Activated effector memory CD4-positive, alpha-beta T cell treated with anti-CD3 and anti-CD28 coated beads, Interleukin-2, amount 50 U/mL, for 16 hours (primary cell): Measurements from ENCODE around the gene TGFB2.

Experiments
- DNase-seq: peaks from one replicate; pipeline ENCODE4 v3.0.0-alpha.2; 2020

Gene TGFB2

GRCh38 chr1:218336328-218336727 lies 8.8 kb upstream of the TGFB2 start:
- DNase-seq: no peak

DNA sequence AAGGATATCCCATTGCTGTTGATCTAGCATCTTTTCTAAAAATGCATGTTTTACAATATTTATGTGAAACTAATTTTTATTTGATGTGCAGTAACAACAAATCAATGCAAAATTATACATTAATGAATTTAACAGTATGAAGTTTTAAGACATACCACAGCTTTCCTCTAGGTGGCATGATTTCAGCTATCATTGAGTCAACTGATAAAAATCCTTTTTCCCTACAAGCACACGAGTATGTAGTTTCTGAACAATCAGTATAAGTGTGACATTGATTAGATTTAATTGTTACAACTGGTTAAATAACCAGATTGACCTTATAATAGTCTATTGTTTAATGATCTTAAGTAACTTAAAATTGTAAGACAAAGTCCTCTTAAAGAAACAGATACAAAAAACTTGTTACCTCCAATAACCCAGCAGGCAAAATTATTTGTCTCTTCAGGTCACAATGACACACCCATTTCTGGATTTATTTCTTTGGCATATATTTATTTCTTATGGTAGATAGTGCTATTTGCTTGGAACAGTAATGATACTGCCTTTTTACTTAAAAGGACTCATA lies 5.8 kb upstream of the TGFB2 start:
- no peak for DNase-seq

DNA sequence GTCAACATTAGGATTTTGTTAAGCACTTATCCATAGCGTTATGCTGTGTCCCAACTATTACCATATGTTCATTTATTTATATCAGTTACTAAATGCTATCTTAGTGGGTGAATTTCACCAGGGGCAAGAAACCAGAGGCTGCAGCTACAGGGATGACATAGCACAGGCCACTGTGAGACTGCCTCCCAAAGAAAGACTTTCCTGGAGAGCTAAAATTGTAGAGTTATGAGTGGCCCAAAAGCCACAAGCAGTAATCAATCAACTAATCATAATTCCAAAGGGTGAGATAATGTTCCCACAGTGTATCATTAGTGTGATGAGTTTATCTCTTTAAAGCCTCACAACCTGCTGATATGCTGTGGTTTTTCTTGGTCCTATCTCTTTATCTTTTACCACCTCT lies 3.8 kb upstream of the TGFB2 start:
- DNase-seq: no peak

GRCh38 chr1:218342091-218342490 lies 3.0 kb upstream of the TGFB2 start:
- DNase-seq: no peak

DNA sequence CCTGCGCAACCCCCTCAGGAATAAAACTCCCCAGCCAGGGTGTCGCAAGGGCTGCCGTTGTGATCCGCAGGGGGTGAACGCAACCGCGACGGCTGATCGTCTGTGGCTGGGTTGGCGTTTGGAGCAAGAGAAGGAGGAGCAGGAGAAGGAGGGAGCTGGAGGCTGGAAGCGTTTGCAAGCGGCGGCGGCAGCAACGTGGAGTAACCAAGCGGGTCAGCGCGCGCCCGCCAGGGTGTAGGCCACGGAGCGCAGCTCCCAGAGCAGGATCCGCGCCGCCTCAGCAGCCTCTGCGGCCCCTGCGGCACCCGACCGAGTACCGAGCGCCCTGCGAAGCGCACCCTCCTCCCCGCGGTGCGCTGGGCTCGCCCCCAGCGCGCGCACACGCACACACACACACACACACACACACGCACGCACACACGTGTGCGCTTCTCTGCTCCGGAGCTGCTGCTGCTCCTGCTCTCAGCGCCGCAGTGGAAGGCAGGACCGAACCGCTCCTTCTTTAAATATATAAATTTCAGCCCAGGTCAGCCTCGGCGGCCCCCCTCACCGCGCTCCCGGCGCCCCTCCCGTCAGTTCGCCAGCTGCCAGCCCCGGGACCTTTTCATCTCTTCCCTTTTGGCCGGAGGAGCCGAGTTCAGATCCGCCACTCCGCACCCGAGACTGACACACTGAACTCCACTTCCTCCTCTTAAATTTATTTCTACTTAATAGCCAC lies 696 bp downstream of the TGFB2 start:
- no peak for DNase-seq

DNA sequence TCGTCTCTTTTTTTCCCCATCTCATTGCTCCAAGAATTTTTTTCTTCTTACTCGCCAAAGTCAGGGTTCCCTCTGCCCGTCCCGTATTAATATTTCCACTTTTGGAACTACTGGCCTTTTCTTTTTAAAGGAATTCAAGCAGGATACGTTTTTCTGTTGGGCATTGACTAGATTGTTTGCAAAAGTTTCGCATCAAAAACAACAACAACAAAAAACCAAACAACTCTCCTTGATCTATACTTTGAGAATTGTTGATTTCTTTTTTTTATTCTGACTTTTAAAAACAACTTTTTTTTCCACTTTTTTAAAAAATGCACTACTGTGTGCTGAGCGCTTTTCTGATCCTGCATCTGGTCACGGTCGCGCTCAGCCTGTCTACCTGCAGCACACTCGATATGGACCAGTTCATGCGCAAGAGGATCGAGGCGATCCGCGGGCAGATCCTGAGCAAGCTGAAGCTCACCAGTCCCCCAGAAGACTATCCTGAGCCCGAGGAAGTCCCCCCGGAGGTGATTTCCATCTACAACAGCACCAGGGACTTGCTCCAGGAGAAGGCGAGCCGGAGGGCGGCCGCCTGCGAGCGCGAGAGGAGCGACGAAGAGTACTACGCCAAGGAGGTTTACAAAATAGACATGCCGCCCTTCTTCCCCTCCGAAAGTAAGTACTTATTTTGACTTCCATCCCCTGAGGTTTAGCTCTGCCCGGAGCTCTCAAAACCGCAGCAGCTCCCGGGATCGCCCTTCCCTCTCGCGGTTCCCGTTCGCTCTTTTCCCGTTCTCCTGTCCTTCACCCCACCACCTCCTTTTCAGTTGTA lies 1.5 kb downstream of the TGFB2 start:
- DNase-seq: no peak

GRCh38 chr1:218347336-218347722 lies 2.2 kb downstream of the TGFB2 start:
- DNase-seq: no peak

DNA sequence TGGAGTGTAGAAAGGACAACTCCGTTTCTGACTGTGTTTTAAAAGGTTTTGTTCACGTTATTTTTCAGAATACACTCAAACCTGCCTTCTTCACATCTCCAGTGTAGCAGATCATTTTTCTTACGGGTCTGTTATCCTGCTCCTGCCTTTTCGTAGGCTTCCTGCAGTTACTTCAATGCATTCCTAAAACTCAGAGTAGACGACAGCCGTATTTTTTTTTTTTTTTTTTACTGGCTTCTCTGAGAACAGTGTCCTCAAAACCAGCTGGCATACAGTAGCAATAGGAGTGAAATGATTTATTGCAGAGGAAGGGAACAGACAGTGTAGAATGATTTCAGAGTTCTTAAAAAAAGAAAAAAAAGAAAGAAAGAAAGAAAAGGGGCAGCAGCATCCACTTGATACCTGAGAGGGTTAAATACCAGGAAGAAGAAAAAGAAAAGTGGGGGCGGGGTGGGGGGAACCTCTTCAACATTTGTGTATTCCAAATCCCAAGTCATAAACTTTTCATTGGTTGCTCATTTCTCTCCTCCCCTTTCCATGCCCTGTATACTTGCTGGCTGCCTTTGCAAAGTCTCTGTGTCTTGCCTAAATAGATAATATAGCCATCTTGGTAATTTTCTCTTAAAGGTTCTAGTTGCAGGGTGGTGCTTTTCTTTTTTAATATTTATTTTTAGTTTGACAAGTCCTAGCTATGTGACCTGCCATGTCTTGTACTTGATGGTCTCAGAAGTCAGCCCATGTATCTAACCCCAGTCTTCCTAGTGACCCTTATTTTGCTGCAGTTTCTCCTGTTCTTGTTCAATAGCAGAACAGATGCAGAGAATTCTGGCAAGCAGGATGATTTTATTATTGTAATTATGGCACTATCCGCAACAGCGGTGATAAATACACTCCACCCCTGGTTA lies 2.8 kb downstream of the TGFB2 start:
- no peak for DNase-seq

- no peak for DNase-seq
Observed at GRCh38 chr1:218348628-218349071, 3.5 kb downstream of the TGFB2 start.

DNA sequence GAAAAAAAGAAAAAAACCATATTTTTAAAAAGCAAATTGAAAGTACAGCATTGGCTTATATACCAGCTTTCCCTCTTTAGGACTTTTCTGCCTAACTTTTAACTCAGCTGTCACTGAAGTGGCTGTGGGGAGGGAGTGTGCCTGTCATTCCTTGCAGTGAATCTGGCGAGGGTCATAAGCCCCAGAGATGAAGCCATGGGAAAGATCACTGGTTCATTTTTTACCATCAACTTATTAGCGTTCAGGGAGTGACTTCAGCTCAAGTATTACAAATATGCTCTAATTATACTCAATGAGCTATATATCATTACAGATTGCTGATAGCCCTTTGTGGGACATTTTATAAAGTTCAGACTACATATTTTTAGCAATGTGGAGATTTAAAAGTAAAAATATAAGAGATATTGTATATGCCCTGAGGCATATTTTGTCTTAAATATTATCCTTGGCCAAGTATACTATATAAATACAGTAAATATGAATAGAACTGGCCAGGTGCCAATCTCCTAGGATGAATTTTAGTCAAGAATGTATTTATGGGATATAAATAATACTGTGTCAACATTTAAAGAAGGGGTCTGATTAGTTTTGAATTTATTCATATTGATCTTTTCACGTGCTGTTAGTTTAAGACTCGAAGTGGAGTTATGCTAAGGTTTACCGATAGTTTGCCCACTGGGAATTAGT lies 4.4 kb downstream of the TGFB2 start:
- no peak for DNase-seq

GRCh38 chr1:218350035-218350525 lies 4.9 kb downstream of the TGFB2 start:
- no peak for DNase-seq

DNA sequence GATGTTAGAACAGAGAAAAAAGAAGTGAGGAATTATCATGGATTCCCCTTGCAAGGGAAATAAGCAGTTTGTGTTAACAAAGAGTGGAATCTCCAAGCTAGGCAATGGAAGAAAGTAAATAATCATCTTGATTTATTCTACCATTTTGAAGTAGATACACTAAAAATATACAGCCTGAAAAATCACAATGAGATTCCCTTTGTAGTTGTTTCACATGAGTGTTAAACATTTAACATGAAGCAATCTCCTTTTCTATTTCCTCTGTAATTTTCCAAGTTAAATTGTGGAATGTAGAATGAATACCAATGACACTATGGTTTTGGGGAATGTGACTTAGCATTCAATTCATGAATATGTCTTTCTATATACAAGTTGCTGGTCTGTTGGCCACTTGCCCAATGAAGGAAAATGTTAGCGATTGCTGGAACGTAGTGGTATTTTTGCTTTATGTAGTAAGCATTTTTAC lies 5.7 kb downstream of the TGFB2 start:
- no peak for DNase-seq

DNA sequence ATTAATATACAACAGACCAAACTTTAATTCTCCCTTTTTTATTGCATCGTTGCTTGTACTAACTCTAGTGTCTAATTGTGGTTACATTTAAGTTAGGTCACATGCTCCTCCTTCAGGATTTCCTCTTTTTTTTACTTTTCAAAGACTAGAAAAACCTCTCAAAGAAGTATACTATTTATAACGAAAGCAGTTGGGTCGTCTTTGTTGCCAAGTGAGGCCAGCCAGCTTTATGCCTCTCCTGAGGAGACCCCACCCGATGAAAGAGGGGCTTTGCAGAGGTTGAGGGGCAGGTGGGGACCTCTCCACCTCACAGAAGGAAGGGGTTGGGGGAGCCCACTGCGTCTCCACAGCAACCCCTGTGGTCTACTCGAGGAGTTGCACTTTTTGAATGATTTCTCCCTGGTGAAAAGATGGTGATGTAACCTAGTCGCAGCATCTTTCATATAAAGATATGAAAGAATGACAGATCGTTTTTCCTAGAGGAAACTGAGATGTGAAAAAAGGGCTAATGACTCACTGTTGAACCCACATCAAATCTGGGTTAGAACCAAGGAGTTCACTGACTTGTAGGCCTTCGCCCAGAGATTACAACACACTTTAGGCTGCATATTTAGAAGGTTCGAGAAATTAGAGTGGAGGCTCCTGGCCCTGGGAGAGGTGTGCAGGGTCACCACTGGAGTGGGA lies 6.4 kb downstream of the TGFB2 start:
- peak; percentile 66 for DNase-seq

DNA sequence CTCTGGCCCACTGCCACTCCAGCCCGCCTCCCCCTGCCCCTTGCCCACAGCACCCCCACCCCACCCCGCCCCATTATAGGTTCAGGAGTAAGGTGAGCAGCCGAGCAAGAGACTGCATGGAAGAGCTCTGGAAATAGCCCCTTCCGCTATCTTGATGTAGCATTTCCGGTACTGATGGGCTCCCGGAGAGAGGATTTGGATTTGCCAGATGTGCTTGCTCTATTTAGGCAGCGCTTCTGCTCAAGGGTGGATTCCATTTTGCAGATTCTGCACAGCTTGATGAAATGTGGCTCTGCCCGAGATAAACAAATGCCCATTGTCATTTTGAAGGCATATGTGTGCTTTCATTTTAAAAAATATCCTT lies 6.9 kb downstream of the TGFB2 start:
- no peak for DNase-seq

DNA sequence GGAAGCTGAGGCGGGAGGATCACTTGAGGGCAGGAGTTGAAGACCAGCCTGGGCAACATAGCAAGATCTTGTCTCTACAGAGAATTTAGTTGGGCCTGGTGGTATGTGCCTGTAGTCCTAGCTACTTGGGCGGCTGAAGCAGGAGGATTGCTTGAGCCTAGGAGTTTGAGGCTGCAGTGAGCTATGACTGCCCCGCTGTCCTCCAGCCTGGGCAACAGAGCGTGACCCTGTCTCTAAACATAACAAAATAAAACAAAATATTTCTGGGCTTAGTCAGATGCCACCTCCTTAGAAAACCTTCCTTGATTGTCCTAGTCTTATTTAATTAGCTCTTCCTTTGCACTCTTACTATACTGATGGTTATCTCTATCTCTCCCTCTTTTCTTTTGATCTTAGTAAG lies 8.5 kb downstream of the TGFB2 start:
- no peak for DNase-seq

DNA sequence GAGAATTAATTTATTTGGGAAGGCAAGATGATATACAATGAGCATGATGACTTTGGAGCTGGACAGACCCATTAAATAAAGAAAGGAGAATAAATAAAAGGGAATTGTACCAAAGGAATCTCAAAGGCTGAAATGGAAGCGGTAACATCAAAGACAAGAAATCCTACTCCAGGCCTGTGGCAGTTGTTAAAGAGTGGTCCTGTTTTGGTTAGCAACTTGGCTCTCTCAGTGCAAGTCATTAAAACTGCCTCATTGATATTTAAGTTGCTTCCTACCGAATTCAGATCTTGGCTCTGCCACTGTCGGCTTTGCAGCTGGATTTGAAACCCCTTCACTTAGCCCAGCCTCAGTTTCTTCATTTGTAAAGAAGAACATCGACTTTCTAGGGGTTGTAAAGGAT lies 10.1 kb downstream of the TGFB2 start:
- DNase-seq: no peak

DNA sequence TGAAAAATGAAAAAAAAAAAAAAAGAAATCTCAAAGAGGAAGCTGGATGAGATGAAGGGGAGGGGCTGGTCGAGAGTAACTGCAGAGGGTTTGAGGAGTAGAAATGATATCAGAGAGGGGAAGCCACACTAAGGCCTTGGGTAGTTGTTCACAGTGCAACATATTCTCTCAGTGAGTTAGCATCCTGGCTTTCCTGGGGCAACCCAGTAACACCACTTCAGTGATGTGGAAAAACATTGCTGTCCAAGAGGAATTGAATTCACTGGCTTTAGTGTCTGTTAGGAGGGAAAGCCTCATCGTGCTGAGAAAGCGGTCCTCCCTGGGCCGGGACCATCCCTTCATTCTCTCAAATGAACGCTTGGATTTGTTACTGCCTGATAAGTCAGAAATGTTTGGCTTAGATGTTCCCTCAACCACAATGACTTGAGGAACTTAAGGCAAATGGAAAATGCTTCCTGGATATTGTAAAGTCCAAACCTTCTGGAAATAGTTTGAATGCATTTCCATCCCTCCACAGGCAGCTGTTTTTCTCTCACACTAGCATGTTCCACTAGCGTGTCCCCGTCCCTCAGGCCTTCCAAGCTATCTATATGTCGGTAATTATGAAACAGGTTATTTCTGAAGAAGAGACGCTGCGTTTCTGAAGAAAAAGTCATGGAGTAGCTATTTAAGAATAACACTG lies 12.2 kb downstream of the TGFB2 start:
- no peak for DNase-seq

- no peak for DNase-seq
Observed at GRCh38 chr1:218357893-218358232, 12.7 kb downstream of the TGFB2 start.

GRCh38 chr1:218361298-218362065 lies 16.3 kb downstream of the TGFB2 start:
- no peak for DNase-seq

GRCh38 chr1:218362418-218363076 lies 17.4 kb downstream of the TGFB2 start:
- no peak for DNase-seq
